ENCODE data around the gene MAT1A. TPM values are rescaled to one million over a fixed set of nuclear protein-coding genes. Genes with fewer than 3 reads are reported as not detected.

MAT1A gene
- total and polyA plus RNA-seq, 2 of the 8 experiments (the other 6 are each of a cell fraction or from before 2014, with no cell fraction given) = 4.1 to 6.4 TPM

GRCh38 chr10:80290474-80291220 is 1.2 kb upstream of the MAT1A start:
- H2BK12ac ChIP-seq (ENCODE audit: low read depth, low read length) = no peak overlapping the region
- FAIRE-seq = peak; percentile 13

More at GRCh38 chr10:80290474-80291220, 1.2 kb upstream of the MAT1A start:
- Histone ChIP-seq H3K4me1 (replicated peaks in 1 of 4; ENCODE audit: control insufficient read depth in 3 of 4, insufficient read depth in 4 of 4, low read length in 3 of 4) (peaks cover 0 to 9% (median 2%) of the 10 kb centered on the region in 4 experiments; a peak in 3 of 7 replicates), H4K5ac (ENCODE audit: insufficient read length, low read depth, low read length) (no peak overlapping the region), H3K79me2 (ENCODE audit: control insufficient read depth in 1 of 2, insufficient read depth in 2 of 2, low read length in 2 of 2) (no peaks in the 10 kb centered on the region), H4K91ac (replicated peaks; ENCODE audit: insufficient read length, low read length) (no peak overlapping the region), H2BK120ac (replicated peaks; ENCODE audit: low read depth, low read length) (peak overlapping the region; percentile 48), H3K27ac (ENCODE audit: low read depth, low read length) (no peak overlapping the region), H3K9ac (replicated peaks in 1 of 4; ENCODE audit: extremely low read depth in 1 of 4, low read depth in 3 of 4, low read length in 3 of 4) (no peak overlapping the region), H3K23me2 (ENCODE audit: low read depth, low read length) (no peaks in the 10 kb centered on the region), H2BK20ac (ENCODE audit: low read length) (no peak overlapping the region), H3K4me2 (ENCODE audit: insufficient read depth in 1 of 2, low read depth in 2 of 2, low read length in 2 of 2) (no peak overlapping the region; a peak in 1 of 4 replicates), H4K8ac (ENCODE audit: extremely low read depth, insufficient read depth, low read length) (no peak overlapping the region), H2BK5ac (ENCODE audit: low read depth, low read length) (no peak overlapping the region), H2AK5ac (ENCODE audit: low read depth, low read length) (no peak overlapping the region), H3K36me3 (ENCODE audit: control insufficient read depth in 2 of 4, insufficient read depth in 4 of 4, low read length in 3 of 4) (no peaks in the 10 kb centered on the region), H3K4me3 (ENCODE audit: extremely low read depth in 1 of 4, insufficient read depth in 2 of 4, low read depth in 3 of 4, low read length in 4 of 4) (no peak overlapping the region), H3K23ac (ENCODE audit: insufficient read length) (no peak overlapping the region), H3K56ac (replicated peaks; ENCODE audit: insufficient read length, low read depth, low read length) (no peak overlapping the region), H3K4ac (replicated peaks; ENCODE audit: insufficient read length, low read depth, low read length) (no peak overlapping the region), H2BK15ac (ENCODE audit: low read length) (no peak overlapping the region), H4K20me1 (replicated peaks in 1 of 2; ENCODE audit: control insufficient read depth in 1 of 2, insufficient read depth in 2 of 2, low read length in 2 of 2) (no peaks in the 10 kb centered on the region), H3K14ac (ENCODE audit: insufficient read length) (no peak overlapping the region), H2AFZ (ENCODE audit: low read length) (0 out of 2 replicates have a peak overlapping the region, but pooled peaks have one; percentile 70), H3K18ac (ENCODE audit: extremely low read depth, low read length) (no peak overlapping the region), H3K9me3 (ENCODE audit: insufficient read depth in 2 of 2, low read depth in 1 of 2, low read length in 1 of 2) (no peaks in the 10 kb centered on the region; a peak in 1 of 4 replicates), H3K79me1 (ENCODE audit: low read depth, low read length) (no peaks in the 10 kb centered on the region), H3K27me3 (replicated peaks in 1 of 4; ENCODE audit: control insufficient read depth in 3 of 4, extremely low read depth in 1 of 4, insufficient read depth in 3 of 4, low read length in 3 of 4) (no peaks in the 10 kb centered on the region)
- ChIA-PET CTCF (ENCODE audit: partially characterized antibody) (interaction anchor here (0.7 to 1.3 kb wide), 5 partner anchors 9 to 67 kb away, joined by 3 to 5 read pairs (median 3); no protein-coding TSS in a partner anchor), POLR2A (ENCODE audit: partially characterized antibody) (interaction anchor here (0.7 kb wide), 1 partner anchor 30 kb away, joined by 4 read pairs; no protein-coding TSS in a partner anchor)
- no peak for DNase-seq (ENCODE audit: low read depth in 1 of 2, low spot score in 2 of 2)
- TF ChIP-seq EP300 (IDR thresholded peaks at IDR 0.05; ENCODE audit: borderline replicate concordance in 1 of 2, low read depth in 2 of 2, low read length in 2 of 2) (no peak), SIX5 (IDR thresholded peaks at IDR 0.05; ENCODE audit: low read depth, low read length) (no peak), TCF12 (IDR thresholded peaks at IDR 0.05; ENCODE audit: low read depth, low read length) (no peak), ZNF274 (IDR thresholded peaks at IDR 0.05; ENCODE audit: borderline replicate concordance, extremely low read depth, low read length) (no peak), HDAC6 (IDR thresholded peaks at IDR 0.05; ENCODE audit: low read depth, low read length) (no peak), ASH2L (IDR thresholded peaks at IDR 0.05; ENCODE audit: low read length) (no peak), NANOG (IDR thresholded peaks at IDR 0.05; ENCODE audit: insufficient read depth, low read depth, low read length, poor library complexity, severe bottlenecking) (no peak), SUZ12 (IDR thresholded peaks at IDR 0.05; ENCODE audit: low read length) (no peak), KDM5A (IDR thresholded peaks at IDR 0.05; ENCODE audit: low read length) (no peak)
- WGBS, 2 experiments (ENCODE audit: extremely low coverage in 1 of 2, insufficient coverage in 1 of 2, insufficient read length in 1 of 2, insufficient replicate concordance in 2 of 2, low coverage in 1 of 2, low lambda C conversion rate in 2 of 2, missing lambda C conversion rate in 1 of 2) = 95% methylated on average over 4 of the region's 4 CpGs; no CpG with 5 or more reads in 1 of the 2 experiments
